HepG2 (cell line): ENCODE results near the gene DLG2. TPM values are rescaled to one million over a fixed set of nuclear protein-coding genes. Genes with fewer than 3 reads are reported as not detected.

Experiments
- ATAC-seq: fragments of 200-7000 bp; cut with Tn5 transposase; 3 replicates; pipeline ENCODE4 v1.9.1; 2020; ENCODE audit warnings: mild to moderate bottlenecking, moderate library complexity
- BruUV-seq: library from RNA; stranded (reverse); fragments of 400-500 nt; replicated peaks from 2 replicates; lab custom pipeline; 2021; lab: Mats Ljungman, UMichigan
- CTCF ChIA-PET: fragments of 300-600 bp; formaldehyde crosslinking; extraction: SDS; loops from one replicate; lab custom pipeline; 2021; ENCODE audit warnings: low total read pairs, inconsistent platforms, low intra/inter-chr PET ratio; lab: Yijun Ruan, JAX
- POLR2A ChIA-PET: fragments of 350-600 bp; sonication (Branson Sonifier 250); formaldehyde crosslinking; loops from one replicate; lab custom pipeline; 2020; ENCODE audit warnings: antibody characterized with exemption, inconsistent platforms; lab: Yijun Ruan, JAX
- DNase-seq: peaks from one replicate; pipeline ENCODE4 v3.0.0-alpha.2; 2015; ENCODE audit warnings: low spot score
- FAIRE-seq: peaks from 3 replicates; lab custom pipeline; 2011; peaks lifted over from hg19 to GRCh38; lab: Jason Lieb, UNC
- H2AFZ ChIP-seq: one replicate; pipeline ENCODE4 v1.6.1; 2011; ENCODE audit warnings: low read length, inconsistent platforms
- H3K27ac ChIP-seq: fragments of 300-600 bp; 3 replicates; pipeline ENCODE4 v1.8.0; 2011; ENCODE audit warnings: mixed run types, mild to moderate bottlenecking, mixed read lengths, low read length, inconsistent platforms; ENCODE audit not compliant: insufficient read depth; ENCODE audit errors: extremely low read length
- H3K27me3 ChIP-seq, 2 experiments: fragments of 200-600 bp in 1 of 2; 2 replicates in 1 of 2; 3 replicates in 1 of 2; pipeline versions ENCODE4 v1.6.0 to v1.8.0; 2011; ENCODE audit warnings: low read length in 2 of 2, mild to moderate bottlenecking in 2 of 2, moderate library complexity in 2 of 2, inconsistent platforms in 1 of 2; ENCODE audit not compliant: insufficient read depth in 2 of 2, control insufficient read depth in 1 of 2
- H3K36me3 ChIP-seq, 2 experiments: fragments of 200-600 bp in 1 of 2; replicated peaks in 1 of 2; 2 replicates in 1 of 2; 3 replicates in 1 of 2; pipeline versions ENCODE4 v1.5.1 to v1.8.0; 2011; ENCODE audit warnings: low read length in 2 of 2, inconsistent platforms in 1 of 2; ENCODE audit not compliant: insufficient read depth in 2 of 2, control insufficient read depth in 1 of 2
- H3K4me1 ChIP-seq: 2 replicates; pipeline ENCODE4 v1.5.1; 2012; ENCODE audit warnings: low read length, inconsistent platforms; ENCODE audit not compliant: insufficient read depth
- H3K4me2 ChIP-seq: 2 replicates; pipeline ENCODE4 v1.6.0; 2011; ENCODE audit warnings: low read depth, low read length, inconsistent platforms
- H3K4me3 ChIP-seq, 3 experiments: fragments of 200-600 bp in 1 of 3; sonication (generic), shearing (Covaris generic) in 1 of 3; replicated peaks in 1 of 3; 2 replicates each; pipeline ENCODE4 v1.5.1; 2011 to 2016; ENCODE audit warnings: low read length in 3 of 3, inconsistent platforms in 2 of 3, low read depth in 2 of 3, mild to moderate bottlenecking in 2 of 3, control low read depth in 1 of 3, mixed read lengths in 1 of 3; ENCODE audit not compliant: insufficient read depth in 1 of 3
- H3K79me2 ChIP-seq: one replicate; pipeline ENCODE4 v1.6.1; 2011; ENCODE audit warnings: low read length, inconsistent platforms; ENCODE audit not compliant: insufficient read depth
- H3K9ac ChIP-seq: 2 replicates; pipeline ENCODE4 v1.6.0; 2011; ENCODE audit warnings: mild to moderate bottlenecking, low read depth, low read length, inconsistent platforms; ENCODE audit not compliant: insufficient read depth
- H3K9me3 ChIP-seq: 2 replicates; pipeline ENCODE4 v1.5.1; 2012; ENCODE audit warnings: mild to moderate bottlenecking, low read length
- H4K20me1 ChIP-seq: 2 replicates; pipeline ENCODE4 v1.6.0; 2011; ENCODE audit warnings: inconsistent platforms, mild to moderate bottlenecking, low read length, moderate library complexity; ENCODE audit not compliant: insufficient read depth
- ISL2 ChIP-seq: sonication (generic); formaldehyde crosslinking; IDR thresholded peaks from 2 replicates; pipeline ENCODE4 v1.5.0; 2020; ENCODE audit warnings: missing genetic modification reagents
- MEIS2 ChIP-seq: sonication (generic); formaldehyde crosslinking; IDR thresholded peaks from 2 replicates; pipeline ENCODE4 v1.9.0; 2021; ENCODE audit warnings: mild to moderate bottlenecking, missing genetic modification reagents
- PHB2 ChIP-seq: fragments of 450-650 bp; IDR thresholded peaks from 2 replicates; pipeline ENCODE4 v1.6.1; 2018; ENCODE audit not compliant: partially characterized antibody
- USF2 ChIP-seq, 2 experiments: sonication (generic) in 1 of 2; formaldehyde crosslinking in 1 of 2; IDR thresholded peaks; 2 replicates each; pipeline versions ENCODE4 v1.5.1 to v1.6.1; 2011 to 2020; ENCODE audit warnings: borderline replicate concordance in 1 of 2, low read depth in 1 of 2, low read length in 1 of 2, mild to moderate bottlenecking in 1 of 2, missing genetic modification reagents in 1 of 2, moderate library complexity in 1 of 2
- ZFP82 ChIP-seq: sonication (generic); formaldehyde crosslinking; IDR thresholded peaks from 2 replicates; pipeline ENCODE4 v1.5.1; 2020; ENCODE audit warnings: mild to moderate bottlenecking, missing genetic modification reagents, borderline replicate concordance
- ZNF501 ChIP-seq: sonication (generic); formaldehyde crosslinking; IDR thresholded peaks from 2 replicates; pipeline ENCODE4 v1.5.1; 2020; ENCODE audit warnings: mild to moderate bottlenecking, moderate library complexity, missing genetic modification reagents
- WGBS: methylation state at CpG from one replicate; pipeline ENCODE4 v1.1.6; 2017; ENCODE audit warnings: low lambda C conversion rate; 5-methylcytosine and 5-hydroxymethylcytosine counted together
- in situ Hi-C: cut with HindIII; loops from 2 replicates; pipeline ENCODE4 v1.10.0; 2017; ENCODE audit warnings: low pct_unique_long_range_greater_than_20kb; ENCODE audit not compliant: extremely low pct_ligation_motif_present
- intact Hi-C: fragments of 100-400 bp; cut with micrococcal nuclease; formaldehyde crosslinking; loops from one replicate; pipeline ENCODE4 v1.10.0; 2022; ENCODE audit not compliant: unreplicated experiment
- polyA plus RNA-seq, 8 experiments: library from polyadenylated mRNA; depleted of rRNA in 3 of 8; stranded (reverse) in 7 of 8; unstranded in 1 of 8; fragments of >200 nt; fragmentation: Illumina TruSeq in 4 of 8; extraction: Trizol in 4 of 8; gene quantifications; 2 replicates each; pipeline versions ENCODE4 v1.2.1 to v1.2.3, GENCODE V29; 2011 to 2016; ENCODE audit warnings: low read depth in 4 of 8, missing spikeins in 1 of 8, mixed read lengths in 1 of 8; ENCODE audit not compliant: insufficient read depth in 1 of 8
- total RNA-seq, 5 experiments: library from RNA; depleted of rRNA; stranded (reverse); fragments of >200 nt; fragmentation: Illumina TruSeq; extraction: Trizol; gene quantifications; 2 replicates each; pipeline ENCODE4 v1.2.3, GENCODE V29; 2016; ENCODE audit warnings: low read depth in 1 of 5

The DLG2 gene
- total and polyA plus RNA-seq, 2 of the 13 experiments (the other 11 are each of a cell fraction or from before 2014, with no cell fraction given) = 0.46 to 1.0 TPM

GRCh38 chr11:83612891-83613766 is 2014.0 kb downstream of the DLG2 start (continued):
- TF ChIP-seq USF2 (IDR thresholded peaks at IDR 0.05; ENCODE audit: low read depth, low read length) (no peak), USF2 (CRISPR knock-in tag; IDR thresholded peaks at IDR 0.05; ENCODE audit: borderline replicate concordance) (no peak), ZFP82 (no peak)

- ChIA-PET POLR2A (no interaction called here), CTCF (no interaction called here)
- Histone ChIP-seq H3K9ac (no peak overlapping the region), H3K36me3 (no peaks in the 10 kb centered on the region), H3K9me3 (no peaks in the 10 kb centered on the region), H4K20me1 (no peaks in the 10 kb centered on the region), H3K79me2 (no peaks in the 10 kb centered on the region), H3K27ac (no peak overlapping the region), H3K4me2 (no peak overlapping the region), H3K4me1 (no peaks in the 10 kb centered on the region), H3K4me3 (no peak overlapping the region), H2AFZ (no peak overlapping the region), H3K27me3 (no peaks in the 10 kb centered on the region)
- no peak for FAIRE-seq
- WGBS = 10% methylated on average over 3 of the region's 3 CpGs
- ATAC-seq = no peak
- no TSS peak for BruUV-seq
- TF ChIP-seq PHB2 = no peak
- no peak for TF ChIP-seq ZNF501
- no peak for TF ChIP-seq MEIS2 (CRISPR knock-in tag)
- TF ChIP-seq ISL2 = no peak
- no peak for DNase-seq
- intact Hi-C loops = no loop called here
- in situ Hi-C loops = no loop called here
Observed at GRCh38 chr11:83611600-83611999, 2015.5 kb downstream of the DLG2 start.
